GM12878 (cell line): Measurements from ENCODE around the gene ODAD2. TPM values are rescaled to one million over a fixed set of nuclear protein-coding genes. Genes with fewer than 3 reads are reported as not detected.

Source experiments
- ATAC-seq: fragments of 200-7000 bp; cut with Tn5 transposase; 3 replicates; pipeline ENCODE4 v1.9.1; 2020; ENCODE audit warnings: mild to moderate bottlenecking, moderate library complexity
- BruUV-seq: library from RNA; stranded (reverse); fragments of 400-500 nt; replicated peaks from 2 replicates; lab custom pipeline; 2021; lab: Mats Ljungman, UMichigan
- CTCF ChIA-PET: fragments of 300-600 bp; sonication (Branson Sonifier 250); formaldehyde crosslinking; extraction: SDS; loops from one replicate; lab custom pipeline; 2021; ENCODE audit warnings: inconsistent platforms; lab: Yijun Ruan, JAX
- POLR2A ChIA-PET: fragments of 350-600 bp; formaldehyde crosslinking; extraction: SDS; loops from one replicate; lab custom pipeline; 2021; ENCODE audit warnings: inconsistent platforms; lab: Charles Lee
- RAD21 ChIA-PET: fragments of 300-600 bp; sonication (Branson Sonifier 250); formaldehyde crosslinking; loops from one replicate; lab custom pipeline; 2023; ENCODE audit warnings: antibody characterized with exemption; ENCODE audit not compliant: unreplicated experiment; lab: Charles Lee
- SMC1A ChIA-PET: fragments of 300-600 bp; sonication (Branson Sonifier 250); formaldehyde crosslinking; loops from one replicate; lab custom pipeline; 2023; ENCODE audit not compliant: unreplicated experiment, uncharacterized antibody; lab: Charles Lee
- DNase-seq: peaks from one replicate; pipeline ENCODE4 v3.0.0-alpha.2; 2011; ENCODE audit warnings: low read depth, low spot score
- FAIRE-seq: peaks from 3 replicates; lab custom pipeline; 2011; peaks lifted over from hg19 to GRCh38; lab: Jason Lieb, UNC
- H2AFZ ChIP-seq: 2 replicates; pipeline ENCODE4 v1.6.0; 2011; ENCODE audit warnings: low read depth, low read length, control low read depth; ENCODE audit not compliant: control insufficient read depth
- H3K27ac ChIP-seq: 2 replicates; pipeline ENCODE4 v1.5.1; 2011; ENCODE audit warnings: control low read depth; ENCODE audit not compliant: control insufficient read depth, insufficient read depth
- H3K27me3 ChIP-seq, 2 experiments: replicated peaks in 1 of 2; 2 replicates each; pipeline versions ENCODE4 v1.6.0 to v1.6.1; 2011; ENCODE audit warnings: low read length in 1 of 2; ENCODE audit not compliant: control insufficient read depth in 2 of 2, insufficient read depth in 2 of 2
- H3K36me3 ChIP-seq, 2 experiments: 2 replicates each; pipeline ENCODE4 v1.5.1; 2011; ENCODE audit warnings: low read length in 1 of 2; ENCODE audit not compliant: control insufficient read depth in 2 of 2, insufficient read depth in 2 of 2
- H3K4me1 ChIP-seq: 2 replicates; pipeline ENCODE4 v1.6.1; 2011; ENCODE audit warnings: mild to moderate bottlenecking, low read length, moderate library complexity, mixed read lengths; ENCODE audit not compliant: control insufficient read depth, insufficient read depth
- H3K4me2 ChIP-seq: 2 replicates; pipeline ENCODE4 v1.6.0; 2011; ENCODE audit warnings: control low read depth; ENCODE audit not compliant: control insufficient read depth, insufficient read depth
- H3K4me3 ChIP-seq: fragments of 200-600 bp; sonication (generic); 2 replicates; pipeline ENCODE4 v1.5.1; 2016
- H3K79me2 ChIP-seq: 2 replicates; pipeline ENCODE4 v1.6.0; 2011; ENCODE audit warnings: low read length; ENCODE audit not compliant: control insufficient read depth, insufficient read depth
- H3K9ac ChIP-seq: 2 replicates; pipeline ENCODE4 v1.8.0; 2011; ENCODE audit warnings: low read length, control low read depth, mixed read lengths; ENCODE audit not compliant: control insufficient read depth, insufficient read depth
- H3K9me3 ChIP-seq: replicated peaks from 3 replicates; pipeline ENCODE4 v1.5.1; 2011; ENCODE audit warnings: mild to moderate bottlenecking, low read length; ENCODE audit not compliant: control insufficient read depth, insufficient read depth
- H4K20me1 ChIP-seq: 2 replicates; pipeline ENCODE4 v1.6.0; 2011; ENCODE audit not compliant: control insufficient read depth, insufficient read depth
- BCLAF1 ChIP-seq: fragments of 450-650 bp; IDR thresholded peaks from 2 replicates; pipeline ENCODE4 v1.6.1; 2017; ENCODE audit warnings: antibody characterized with exemption, mild to moderate bottlenecking, moderate library complexity
- BRCA1 ChIP-seq: IDR thresholded peaks from 2 replicates; pipeline ENCODE4 v1.6.1; 2011; ENCODE audit warnings: low read depth, low read length, improper control_type of control experiment
- E2F4 ChIP-seq: IDR thresholded peaks from 2 replicates; pipeline ENCODE4 v1.6.1; 2012; ENCODE audit warnings: low read depth, low read length, improper control_type of control experiment
- HCFC1 ChIP-seq: fragments of 150-350 bp; IDR thresholded peaks from 2 replicates; pipeline ENCODE4 v1.6.1; 2014; ENCODE audit warnings: low read length
- HDGF ChIP-seq: fragments of 450-650 bp; IDR thresholded peaks from 2 replicates; pipeline ENCODE4 v1.6.1; 2016; ENCODE audit warnings: antibody characterized with exemption
- JUND ChIP-seq: IDR thresholded peaks from 2 replicates; pipeline ENCODE4 v1.6.1; 2012; ENCODE audit warnings: low read depth, mild to moderate bottlenecking, low read length, improper control_type of control experiment, moderate library complexity
- MYB ChIP-seq: fragments of 150-350 bp; IDR thresholded peaks from 2 replicates; pipeline ENCODE4 v1.6.1; 2014; ENCODE audit warnings: mild to moderate bottlenecking, low read depth, low read length, borderline replicate concordance
- SRF ChIP-seq, 2 experiments: IDR thresholded peaks; 2 replicates each; pipeline ENCODE4 v1.6.1; 2011; ENCODE audit warnings: low read depth in 2 of 2, low read length in 2 of 2, mild to moderate bottlenecking in 1 of 2, moderate library complexity in 1 of 2
- TCF3 ChIP-seq: IDR thresholded peaks from 2 replicates; pipeline ENCODE4 v1.6.1; 2012; ENCODE audit warnings: low read depth, mild to moderate bottlenecking, low read length, borderline replicate concordance; ENCODE audit not compliant: insufficient read depth
- ZBED1 ChIP-seq: IDR thresholded peaks from 2 replicates; pipeline ENCODE4 v1.6.1; 2016; ENCODE audit warnings: borderline replicate concordance
- ZBTB4 ChIP-seq: fragments of 450-650 bp; formaldehyde crosslinking; IDR thresholded peaks from 2 replicates; pipeline ENCODE4 v1.4.0; 2022; ENCODE audit warnings: mild to moderate bottlenecking, moderate library complexity
- ZNF207 ChIP-seq: fragments of 450-650 bp; IDR thresholded peaks from 2 replicates; pipeline ENCODE4 v1.6.1; 2014; ENCODE audit warnings: antibody characterized with exemption, mild to moderate bottlenecking, borderline replicate concordance
- WGBS: methylation state at CpG from one replicate; pipeline ENCODE4 v1.1.6; 2016; ENCODE audit warnings: low lambda C conversion rate; ENCODE audit not compliant: insufficient replicate concordance, insufficient coverage; ENCODE audit errors: missing lambda C conversion rate; 5-methylcytosine and 5-hydroxymethylcytosine counted together
- in situ Hi-C: fragments of 300-500 bp; cut with MboI; formaldehyde crosslinking; loops from 9 replicates; pipeline ENCODE4 v1.14.3; 2018; ENCODE audit warnings: mixed read lengths
- intact Hi-C: fragments of 100-400 bp; cut with micrococcal nuclease; formaldehyde crosslinking; loops from one replicate; pipeline ENCODE4 v1.14.2; 2022; ENCODE audit not compliant: unreplicated experiment
- polyA plus RNA-seq, 11 experiments: library from polyadenylated mRNA; depleted of rRNA in 4 of 11; unstranded in 6 of 11; stranded (reverse) in 5 of 11; fragments of >200 nt; fragmentation: Nextera tagmentation in 4 of 11; fragmentation: Illumina TruSeq in 1 of 11; extraction: Ambion mirVana in 4 of 11; extraction: Trizol in 1 of 11; gene quantifications; 1 replicate in 1 of 11; 2 replicates in 10 of 11; pipeline versions ENCODE4 v1.2.1 to v1.2.3, GENCODE V29; 2011 to 2016; ENCODE audit warnings: inconsistent platforms in 2 of 11, missing spikeins in 2 of 11, low read depth in 1 of 11
- total RNA-seq, 4 experiments: library from RNA; depleted of rRNA in 3 of 4; stranded (reverse); fragments of >200 nt in 3 of 4; fragmentation: Illumina TruSeq in 1 of 4; extraction: Trizol in 1 of 4; gene quantifications; 2 replicates each; pipeline versions ENCODE4 v1.2.1 to v1.2.3, GENCODE V29; 2013 to 2021

Gene ODAD2
- total and polyA plus RNA-seq, 10 of the 15 experiments (the other 5 are each of a cell fraction or from before 2014, with no cell fraction given), result not detected

DNA sequence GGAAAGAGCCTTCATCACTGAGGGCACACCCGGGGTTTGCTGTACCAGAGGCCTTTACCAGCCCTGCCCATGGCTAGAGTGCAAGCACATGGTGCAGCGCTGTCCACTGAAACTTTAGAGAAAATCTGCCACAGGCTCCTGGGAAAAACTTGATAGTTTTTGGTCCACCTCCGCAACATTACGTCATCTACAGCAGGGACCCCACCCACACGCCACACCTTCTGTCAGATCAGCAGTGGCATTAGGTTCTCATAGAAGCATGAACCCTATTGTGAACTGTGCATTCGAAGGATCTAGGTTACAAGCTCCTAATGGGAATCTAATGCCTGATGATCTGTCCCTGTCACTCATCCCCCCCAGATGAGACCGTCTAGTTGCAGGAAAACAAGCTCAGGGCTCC, 2.5 kb upstream of the ODAD2 start:
- Histone ChIP-seq H4K20me1 (no peaks in the 10 kb centered on the region), H3K4me3 (no peak overlapping the region), H3K9me3 (no peaks in the 10 kb centered on the region)
- CTCF ChIA-PET, result no interaction called here
- 25% methylated on average over 7 of the region's 7 CpGs for WGBS
- ATAC-seq (no peak), DNase-seq (no peak)
- no TSS peak for BruUV-seq
- no peak for TF ChIP-seq HCFC1
- no peak for TF ChIP-seq BRCA1
- TF ChIP-seq TCF3, result no peak
- no peak for TF ChIP-seq E2F4
- TF ChIP-seq ZBED1, result no peak
- no peak for TF ChIP-seq MYB
- no peak for TF ChIP-seq JUND
- no peak for TF ChIP-seq BCLAF1
- TF ChIP-seq ZNF207, result no peak
- TF ChIP-seq ZBTB4 (CRISPR knock-in tag), result no peak
- TF ChIP-seq SRF (IDR thresholded peaks at IDR 0.05; ENCODE audit: low read depth in 2 of 2, low read length in 2 of 2), result no peak
- no peak for TF ChIP-seq HDGF
- TF ChIP-seq, all 136 proteins: peak for 0
- intact Hi-C loops (no loop called here), in situ Hi-C loops (no loop called here)
- Histone ChIP-seq H3K27me3 (peaks cover 3 to 4% of the 10 kb centered on the region in 2 experiments; a peak in 3 of 4 replicates), H3K79me2 (no peaks in the 10 kb centered on the region), H3K36me3 (no peaks in the 10 kb centered on the region), H2AFZ (no peak overlapping the region), H3K4me2 (no peak overlapping the region), H3K27ac (no peak overlapping the region), H3K4me1 (no peaks in the 10 kb centered on the region), H3K9ac (no peak overlapping the region)
- ChIA-PET POLR2A (no interaction called here), RAD21 (no interaction called here), SMC1A (interaction anchor here (0.9 kb wide), 1 partner anchor 178 kb away, joined by 3 read pairs; no protein-coding TSS in a partner anchor)
- FAIRE-seq, result no peak
